HG03025 (cell line): Measurements from ENCODE around the gene NRXN3.
"Not testable (repeated sequence)": the region's sequence is repeated elsewhere in the genome, so short reads cannot be mapped to it uniquely, and the experiment has no call there.

Source experiments
- ATAC-seq: cut with Tn5 transposase; IDR thresholded peaks from one replicate; pipeline ENCODE4 v1.9.1; 2021; ENCODE audit warnings: mild to moderate bottlenecking, moderate library complexity; ENCODE audit not compliant: unreplicated experiment, low FRiP score

The NRXN3 gene

GRCh38 chr14:79090641-79091180 is 920.5 kb downstream of the NRXN3 start:
- no peak for ATAC-seq

GRCh38 chr14:79091381-79091963 is 921.3 kb downstream of the NRXN3 start:
- ATAC-seq = no peak

DNA sequence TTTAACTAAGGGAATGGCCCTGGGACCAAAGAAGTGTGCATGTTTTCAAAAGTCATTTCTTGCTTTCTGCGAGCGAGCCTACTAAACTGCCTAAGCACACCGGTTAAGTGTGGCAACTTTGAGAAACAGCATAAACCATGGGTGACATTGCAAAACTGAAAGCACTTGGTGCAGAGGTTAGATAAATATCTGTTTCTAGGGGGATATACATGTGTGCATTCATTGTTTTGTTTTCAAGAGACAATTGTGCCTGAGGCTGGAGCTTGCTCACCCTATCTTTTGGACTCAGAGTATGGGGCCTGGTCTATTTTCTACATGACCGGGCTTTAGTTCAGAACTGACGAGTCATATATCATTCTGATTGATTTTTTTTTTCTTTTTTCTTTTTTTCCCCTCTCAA is 923.4 kb downstream of the NRXN3 start:
- no peak for ATAC-seq

DNA sequence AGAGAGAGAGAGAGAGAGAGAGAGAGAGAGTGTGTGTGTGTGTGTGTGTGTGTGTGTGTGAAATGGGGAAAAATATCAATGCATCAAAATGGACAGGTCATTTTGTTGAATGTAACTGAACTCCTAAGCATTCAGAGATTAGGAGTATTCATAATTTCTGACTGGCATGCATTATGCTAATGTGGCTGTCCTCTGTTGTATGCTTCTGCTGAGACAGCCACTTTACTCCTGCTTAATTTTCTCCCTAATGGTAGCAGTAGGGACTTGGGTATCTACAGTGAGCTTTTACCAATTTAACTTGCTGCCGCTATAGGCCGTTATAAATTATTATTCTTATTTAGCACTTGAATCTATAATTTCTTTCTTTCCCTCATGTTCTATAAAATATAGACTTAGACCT is 924.8 kb downstream of the NRXN3 start:
- no peak for ATAC-seq

DNA sequence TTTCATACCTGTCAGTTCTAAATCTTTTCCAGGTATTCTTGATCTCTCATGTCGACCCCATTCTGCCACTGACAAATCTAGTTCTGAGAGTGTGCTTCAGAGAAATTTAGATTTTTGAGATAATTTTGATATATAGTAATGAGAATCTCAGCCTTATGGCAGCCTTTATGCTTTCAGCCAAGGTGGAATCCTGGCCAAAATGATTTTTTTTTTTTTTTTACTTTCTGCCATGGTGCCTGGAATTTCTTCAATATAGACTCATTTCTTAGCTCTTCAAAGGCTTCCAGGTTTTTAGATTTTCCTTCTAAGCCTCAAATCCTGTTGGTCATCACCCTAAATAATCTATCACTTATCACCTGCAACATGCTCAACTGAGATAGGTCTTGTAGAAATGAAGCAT is 926.6 kb downstream of the NRXN3 start:
- no peak for ATAC-seq

DNA sequence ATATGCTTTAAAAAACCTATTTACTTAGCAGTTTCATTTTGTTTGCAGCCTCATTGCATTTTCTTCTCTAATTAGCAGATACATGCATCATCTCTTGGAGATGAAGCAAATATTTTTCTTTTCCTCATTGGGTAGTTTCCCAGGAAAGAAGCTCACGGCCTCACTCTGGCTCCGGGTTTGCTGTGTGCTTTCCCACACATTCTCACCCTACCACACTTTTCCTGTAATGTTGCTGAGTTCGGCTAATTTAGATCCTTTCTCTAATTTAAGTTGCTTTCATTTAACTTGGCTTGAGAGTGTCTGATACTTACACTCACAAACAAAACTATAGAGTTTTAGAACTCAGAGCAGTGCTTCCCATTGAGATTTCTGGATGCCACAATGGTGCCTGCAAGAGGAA is 928.2 kb downstream of the NRXN3 start:
- ATAC-seq = no peak

- ATAC-seq = no peak
Measured at GRCh38 chr14:79100578-79100977, 930.4 kb downstream of the NRXN3 start.

DNA sequence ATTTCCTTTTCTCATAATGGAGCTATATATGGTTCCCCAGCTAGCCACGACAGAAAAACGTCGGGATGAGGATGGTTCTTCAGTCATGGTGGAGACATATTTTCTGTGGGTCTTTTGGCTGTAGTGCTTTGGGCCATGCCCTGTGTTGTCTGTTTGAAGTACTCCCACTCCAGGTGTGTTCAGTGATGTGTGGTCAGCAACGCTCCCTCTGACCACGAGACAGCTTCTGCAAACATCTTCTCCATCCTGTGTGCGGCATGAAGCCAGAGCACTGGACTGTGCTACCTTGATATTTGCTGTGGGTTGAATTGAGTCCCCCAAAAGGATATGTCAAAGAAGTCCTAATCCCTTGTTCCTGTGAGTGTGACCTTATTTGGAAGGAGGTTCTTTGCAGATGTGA is 931.2 kb downstream of the NRXN3 start:
- ATAC-seq = no peak

GRCh38 chr14:79103764-79104163 is 933.6 kb downstream of the NRXN3 start:
- ATAC-seq = no peak

DNA sequence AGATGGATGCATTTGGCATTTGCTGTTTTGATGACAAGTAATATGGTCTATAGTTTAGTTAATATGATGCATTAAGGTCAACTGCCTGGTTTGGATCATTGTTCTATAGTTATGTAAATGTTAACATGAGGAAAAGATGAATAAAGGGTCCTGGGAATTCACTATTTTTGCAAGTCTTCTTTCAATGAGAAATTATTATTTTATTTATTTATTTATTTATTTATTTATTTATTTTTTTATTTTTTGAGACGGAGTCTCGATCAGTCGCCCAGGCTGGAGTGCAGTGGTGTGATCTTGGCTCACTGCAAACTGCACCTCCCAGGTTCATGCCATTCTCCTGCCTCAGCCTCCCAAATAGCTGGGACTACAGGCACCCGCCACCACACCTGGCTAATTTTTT is 940.4 kb downstream of the NRXN3 start:
- ATAC-seq = not testable (repeated sequence)

DNA sequence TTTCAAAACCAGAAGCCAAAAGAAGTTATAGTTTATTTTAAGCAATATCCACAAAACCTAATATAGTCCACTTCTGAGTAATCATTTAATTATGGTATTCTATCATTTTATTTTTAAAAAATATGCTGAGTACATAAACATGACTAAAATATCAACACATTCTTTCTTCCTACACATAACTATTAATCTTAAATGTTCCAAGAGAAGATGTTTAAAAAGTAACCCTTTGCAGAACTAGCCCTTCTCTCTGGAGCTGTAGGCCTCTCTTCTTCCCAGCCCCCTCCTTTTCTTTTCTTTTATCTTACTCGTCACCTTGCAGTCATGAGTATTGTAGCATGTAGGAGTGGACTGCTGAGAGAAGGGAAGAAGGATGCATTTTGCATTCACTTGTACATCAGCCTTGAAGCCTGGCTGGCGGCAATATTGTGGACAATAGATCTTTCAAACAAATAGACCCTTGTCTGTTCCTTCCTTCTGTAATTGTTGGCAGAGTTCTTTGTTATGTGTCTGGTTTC is 941.9 kb downstream of the NRXN3 start:
- ATAC-seq = no peak

DNA sequence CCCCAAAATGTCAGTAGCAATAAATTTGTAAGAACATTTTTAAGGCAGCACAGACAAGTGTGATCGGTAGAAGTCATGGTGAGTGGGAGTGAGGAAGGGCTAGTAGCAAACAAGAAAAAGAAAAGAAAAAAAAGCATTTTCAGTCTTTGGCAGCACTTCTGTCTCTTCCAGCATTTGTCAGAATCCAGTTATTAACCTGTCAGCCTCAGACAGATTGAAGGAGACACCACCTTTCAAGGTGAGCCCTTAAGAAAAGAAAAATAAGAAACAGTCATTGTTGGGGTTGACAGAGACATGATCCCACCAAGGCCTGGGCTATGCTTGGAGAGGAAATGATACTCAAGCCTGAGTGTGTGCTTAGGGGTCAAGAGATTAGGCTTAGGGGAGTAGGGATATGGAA is 947.4 kb downstream of the NRXN3 start:
- no peak for ATAC-seq

- no peak for ATAC-seq
Measured at GRCh38 chr14:79118291-79118690, 948.1 kb downstream of the NRXN3 start.

DNA sequence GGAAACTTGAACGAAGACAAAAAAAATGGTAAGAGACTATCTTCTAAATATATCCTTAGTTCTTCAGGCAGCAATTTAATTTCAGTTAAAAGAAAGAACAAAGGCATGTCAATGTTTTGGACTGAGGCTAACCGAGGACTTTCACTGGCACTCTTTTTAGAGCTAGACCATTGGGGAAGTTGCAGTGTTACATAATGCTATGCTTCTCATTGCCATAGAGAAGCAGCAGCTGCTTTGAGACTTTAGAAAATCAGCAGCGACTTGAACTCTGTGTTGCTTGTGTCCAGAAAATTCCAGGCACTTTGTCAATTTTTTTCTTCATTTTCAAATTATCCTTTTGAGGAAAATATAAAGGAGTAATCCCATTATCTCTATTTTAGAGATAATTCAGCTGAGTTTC is 964.2 kb downstream of the NRXN3 start:
- ATAC-seq = no peak

- ATAC-seq = no peak
Measured at GRCh38 chr14:79136071-79137044, 966.2 kb downstream of the NRXN3 start.

- no peak for ATAC-seq
Measured at GRCh38 chr14:79137045-79137430, 966.9 kb downstream of the NRXN3 start.

GRCh38 chr14:79137836-79138235 is 967.7 kb downstream of the NRXN3 start:
- ATAC-seq = no peak

DNA sequence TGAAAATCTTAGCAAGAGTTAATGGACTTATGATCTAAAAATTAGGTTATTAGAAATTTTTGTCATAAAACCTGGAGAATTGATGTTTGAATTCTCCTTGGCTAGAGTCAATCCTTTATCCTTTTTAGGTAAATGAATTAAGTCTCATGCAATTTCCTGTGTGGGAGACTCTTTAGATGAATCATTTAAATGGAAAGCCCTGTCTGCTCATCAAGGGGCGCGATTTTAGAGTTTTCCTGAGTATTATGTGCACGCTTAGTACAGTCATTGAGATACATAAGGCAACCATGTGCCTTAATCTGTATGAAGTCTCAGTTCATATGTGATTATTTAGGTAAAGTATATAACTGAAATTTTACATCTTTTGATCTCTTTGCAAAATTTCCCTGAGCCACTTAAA is 974.7 kb downstream of the NRXN3 start:
- no peak for ATAC-seq

DNA sequence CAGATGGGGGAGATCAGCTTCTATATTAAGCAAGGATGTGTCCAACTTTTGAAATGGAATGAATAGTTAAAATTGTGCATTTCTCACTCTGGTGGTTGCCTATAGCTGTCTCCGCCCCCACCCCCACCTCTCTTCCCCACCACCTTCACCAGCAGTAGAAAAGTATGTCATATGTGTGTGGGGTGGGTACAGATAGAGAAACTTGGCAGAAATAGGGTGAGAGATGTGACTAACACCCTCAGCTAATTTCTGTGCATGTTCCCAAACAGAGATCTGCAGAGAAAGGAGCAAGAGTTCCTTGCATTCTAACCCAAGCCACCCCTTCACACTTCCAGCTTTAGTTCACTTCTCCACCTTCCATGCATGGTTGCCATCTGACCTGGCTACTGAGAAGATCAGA is 980.1 kb downstream of the NRXN3 start:
- no peak for ATAC-seq

- ATAC-seq = no peak
Measured at GRCh38 chr14:79157369-79157768, 987.2 kb downstream of the NRXN3 start.

- ATAC-seq = no peak
Measured at GRCh38 chr14:79161571-79161970, 991.4 kb downstream of the NRXN3 start.

- ATAC-seq = no peak
Measured at GRCh38 chr14:79162833-79163232, 992.7 kb downstream of the NRXN3 start.
